Activated CD4-positive, alpha-beta T cell treated with anti-CD3 and anti-CD28 coated beads for 48 hours (primary cell): ENCODE measurements around the gene ENC1.

ENCODE experiments used
- DNase-seq: peaks from one replicate; pipeline ENCODE4 v3.0.0-alpha.2; 2020

The ENC1 gene

GRCh38 chr5:74655206-74655605 lies 14.7 kb upstream of the ENC1 start:
- DNase-seq = no peak

GRCh38 chr5:74653991-74654390 lies 13.5 kb upstream of the ENC1 start:
- DNase-seq = no peak

GRCh38 chr5:74652576-74652975 lies 12.0 kb upstream of the ENC1 start:
- no peak for DNase-seq

GRCh38 chr5:74651710-74652109 lies 11.2 kb upstream of the ENC1 start:
- DNase-seq = no peak

- no peak for DNase-seq
These were observed 9.0 kb upstream of the ENC1 start for GRCh38 chr5:74649421-74649973.

- peak; percentile 21 for DNase-seq
These were observed 8.3 kb upstream of the ENC1 start for GRCh38 chr5:74648835-74649293.

GRCh38 chr5:74647096-74647495 lies 6.6 kb upstream of the ENC1 start:
- no peak for DNase-seq

- DNase-seq = no peak
These were observed 2.6 kb upstream of the ENC1 start for GRCh38 chr5:74643111-74643562.

- no peak for DNase-seq
These were observed 2.0 kb upstream of the ENC1 start for GRCh38 chr5:74642543-74642863.

GRCh38 chr5:74641735-74642542 lies 1.4 kb upstream of the ENC1 start:
- peak; percentile 27 for DNase-seq

- DNase-seq = peak; percentile 58
These were observed 616 bp upstream of the ENC1 start for GRCh38 chr5:74640954-74641734.

GRCh38 chr5:74639807-74640449 lies 600 bp downstream of the ENC1 start:
- peak; percentile 62 for DNase-seq

- DNase-seq = no peak
These were observed 1.3 kb downstream of the ENC1 start for GRCh38 chr5:74638970-74639806.

- DNase-seq = no peak
These were observed 2.0 kb downstream of the ENC1 start for GRCh38 chr5:74638544-74638969.

- DNase-seq = no peak
These were observed 4.0 kb downstream of the ENC1 start for GRCh38 chr5:74636552-74636951.

- DNase-seq = no peak
These were observed 4.4 kb downstream of the ENC1 start for GRCh38 chr5:74636149-74636548.

- no peak for DNase-seq
These were observed 5.8 kb downstream of the ENC1 start for GRCh38 chr5:74634611-74635286.

GRCh38 chr5:74633695-74634094 lies 6.8 kb downstream of the ENC1 start:
- no peak for DNase-seq

- no peak for DNase-seq
These were observed 7.6 kb downstream of the ENC1 start for GRCh38 chr5:74632947-74633356.

- DNase-seq = peak; percentile 37
These were observed 9.2 kb downstream of the ENC1 start for GRCh38 chr5:74631081-74631953.
